ENCODE data around the gene FAM174B. TPM values are rescaled to one million over a fixed set of nuclear protein-coding genes. Genes with fewer than 3 reads are reported as not detected.

FAM174B gene
- total and polyA plus RNA-seq, 2 donors (not counting 1 experiment from before 2014, with no cell fraction given), result 0.03 to 1.9 TPM

GRCh38 chr15:92671406-92671805 is 15.8 kb upstream of the FAM174B start:
- no peak overlapping the region for H3K4me3 ChIP-seq (ENCODE audit: control extremely low read depth in 1 of 5, extremely low read depth in 1 of 5, insufficient read depth in 1 of 5, low read depth in 2 of 5, low read length in 4 of 5)
- H3K9me3 ChIP-seq (ENCODE audit: control extremely low read depth in 1 of 3, control insufficient read depth in 2 of 3, insufficient read depth in 1 of 3, low read length in 2 of 3), result no peaks in the 10 kb centered on the region
- Mint-ChIP-seq H3K9me3 (ENCODE audit: insufficient read depth) (no peaks in the 10 kb centered on the region), H3K27me3 (peaks cover 38% of the 10 kb centered on the region), H3K4me1 (no peaks in the 10 kb centered on the region), H3K4me3 (no peak overlapping the region), H3K27ac (no peak overlapping the region)
- no CpG with 5 or more reads among the region's 3 CpGs for WGBS (ENCODE audit: insufficient coverage)
- no peaks in the 10 kb centered on the region for H3K4me1 ChIP-seq (ENCODE audit: control insufficient read depth in 2 of 2, insufficient read depth in 2 of 2, low read length in 2 of 2)
- H3K4me2 ChIP-seq (replicated peaks; ENCODE audit: low read depth, low read length, poor library complexity, severe bottlenecking), result no peak overlapping the region
- ATAC-seq (ENCODE audit: low read depth) (no peak), DNase-seq (no peak)
- CTCF ChIA-PET, result no interaction called here
- POLR2A ChIA-PET, result no interaction called here
- no peak overlapping the region for H3K9ac ChIP-seq (ENCODE audit: low read length)
- peaks cover 0 to 2% (median 0%) of the 10 kb centered on the region in 4 experiments for H3K27me3 ChIP-seq (replicated peaks in 1 of 4; ENCODE audit: control extremely low read depth in 1 of 4, control insufficient read depth in 3 of 4, insufficient read depth in 4 of 4, low read length in 3 of 4)
- no peaks in the 10 kb centered on the region for H4K20me1 ChIP-seq (ENCODE audit: control insufficient read depth, insufficient read depth, low read length, poor library complexity, severe bottlenecking)
- TF ChIP-seq CTCF (IDR thresholded peaks at IDR 0.05) (no peak), EZH2 (IDR thresholded peaks at IDR 0.05; ENCODE audit: borderline replicate concordance, insufficient read depth, low read depth, low read length, poor library complexity, severe bottlenecking) (no peak)
- H3K79me2 ChIP-seq (ENCODE audit: control insufficient read depth, insufficient read depth, low read length), result no peaks in the 10 kb centered on the region
- intact Hi-C loops (cut with micrococcal nuclease), result no loop called here
- no peaks in the 10 kb centered on the region for H3K36me3 ChIP-seq (replicated peaks in 1 of 2; ENCODE audit: control extremely low read depth in 1 of 2, control insufficient read depth in 1 of 2, extremely low read depth in 1 of 2, insufficient read depth in 2 of 2, low read length in 1 of 2)
- no peak overlapping the region for H3K27ac ChIP-seq (ENCODE audit: low read length in 2 of 2)
- H2AFZ ChIP-seq (ENCODE audit: insufficient read depth, low read depth, low read length, poor library complexity, severe bottlenecking), result no peak overlapping the region

GRCh38 chr15:92670621-92671020 is 15.0 kb upstream of the FAM174B start:
- intact Hi-C loops (cut with micrococcal nuclease), result no loop called here
- no peak for DNase-seq
- Mint-ChIP-seq H3K4me3 (no peak overlapping the region), H3K27ac (no peak overlapping the region), H3K27me3 (peaks cover 35% of the 10 kb centered on the region), H3K9me3 (ENCODE audit: insufficient read depth) (no peaks in the 10 kb centered on the region), H3K4me1 (no peaks in the 10 kb centered on the region)
- no peak for ATAC-seq (ENCODE audit: low read depth)
- TF ChIP-seq EZH2 (IDR thresholded peaks at IDR 0.05; ENCODE audit: borderline replicate concordance, insufficient read depth, low read depth, low read length, poor library complexity, severe bottlenecking) (no peak), CTCF (IDR thresholded peaks at IDR 0.05) (no peak)
- Histone ChIP-seq H3K4me2 (replicated peaks; ENCODE audit: low read depth, low read length, poor library complexity, severe bottlenecking) (no peak overlapping the region), H3K9ac (ENCODE audit: low read length) (no peak overlapping the region), H3K27me3 (replicated peaks in 1 of 4; ENCODE audit: control extremely low read depth in 1 of 4, control insufficient read depth in 3 of 4, insufficient read depth in 4 of 4, low read length in 3 of 4) (peaks cover 0 to 2% (median 0%) of the 10 kb centered on the region in 4 experiments), H3K36me3 (replicated peaks in 1 of 2; ENCODE audit: control extremely low read depth in 1 of 2, control insufficient read depth in 1 of 2, extremely low read depth in 1 of 2, insufficient read depth in 2 of 2, low read length in 1 of 2) (no peaks in the 10 kb centered on the region), H3K79me2 (ENCODE audit: control insufficient read depth, insufficient read depth, low read length) (no peaks in the 10 kb centered on the region), H3K27ac (ENCODE audit: low read length in 2 of 2) (no peak overlapping the region), H3K4me3 (ENCODE audit: control extremely low read depth in 1 of 5, extremely low read depth in 1 of 5, insufficient read depth in 1 of 5, low read depth in 2 of 5, low read length in 4 of 5) (no peak overlapping the region), H3K4me1 (ENCODE audit: control insufficient read depth in 2 of 2, insufficient read depth in 2 of 2, low read length in 2 of 2) (no peaks in the 10 kb centered on the region), H2AFZ (ENCODE audit: insufficient read depth, low read depth, low read length, poor library complexity, severe bottlenecking) (no peak overlapping the region), H3K9me3 (ENCODE audit: control extremely low read depth in 1 of 3, control insufficient read depth in 2 of 3, insufficient read depth in 1 of 3, low read length in 2 of 3) (no peaks in the 10 kb centered on the region), H4K20me1 (ENCODE audit: control insufficient read depth, insufficient read depth, low read length, poor library complexity, severe bottlenecking) (no peaks in the 10 kb centered on the region)
- ChIA-PET POLR2A (no interaction called here), CTCF (no interaction called here)
- 86% methylated on average over 2 of the region's 2 CpGs for WGBS (ENCODE audit: insufficient coverage)
